Stimulated activated CD4-positive, alpha-beta T cell treated with anti-CD3 and anti-CD28 coated beads, Interleukin-1b, Interleukin-23, amount 100 ng/mL, for 24 hours (primary cell): Measurements from ENCODE around the gene RALGPS2.

Experiments
- DNase-seq, 4 experiments: peaks; one replicate each; pipeline ENCODE4 v3.0.0-alpha.2; 2020; ENCODE audit warnings: low read depth in 4 of 4, low spot score in 1 of 4

RALGPS2 gene, protein sequence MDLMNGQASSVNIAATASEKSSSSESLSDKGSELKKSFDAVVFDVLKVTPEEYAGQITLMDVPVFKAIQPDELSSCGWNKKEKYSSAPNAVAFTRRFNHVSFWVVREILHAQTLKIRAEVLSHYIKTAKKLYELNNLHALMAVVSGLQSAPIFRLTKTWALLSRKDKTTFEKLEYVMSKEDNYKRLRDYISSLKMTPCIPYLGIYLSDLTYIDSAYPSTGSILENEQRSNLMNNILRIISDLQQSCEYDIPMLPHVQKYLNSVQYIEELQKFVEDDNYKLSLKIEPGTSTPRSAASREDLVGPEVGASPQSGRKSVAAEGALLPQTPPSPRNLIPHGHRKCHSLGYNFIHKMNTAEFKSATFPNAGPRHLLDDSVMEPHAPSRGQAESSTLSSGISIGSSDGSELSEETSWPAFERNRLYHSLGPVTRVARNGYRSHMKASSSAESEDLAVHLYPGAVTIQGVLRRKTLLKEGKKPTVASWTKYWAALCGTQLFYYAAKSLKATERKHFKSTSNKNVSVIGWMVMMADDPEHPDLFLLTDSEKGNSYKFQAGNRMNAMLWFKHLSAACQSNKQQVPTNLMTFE

DNA sequence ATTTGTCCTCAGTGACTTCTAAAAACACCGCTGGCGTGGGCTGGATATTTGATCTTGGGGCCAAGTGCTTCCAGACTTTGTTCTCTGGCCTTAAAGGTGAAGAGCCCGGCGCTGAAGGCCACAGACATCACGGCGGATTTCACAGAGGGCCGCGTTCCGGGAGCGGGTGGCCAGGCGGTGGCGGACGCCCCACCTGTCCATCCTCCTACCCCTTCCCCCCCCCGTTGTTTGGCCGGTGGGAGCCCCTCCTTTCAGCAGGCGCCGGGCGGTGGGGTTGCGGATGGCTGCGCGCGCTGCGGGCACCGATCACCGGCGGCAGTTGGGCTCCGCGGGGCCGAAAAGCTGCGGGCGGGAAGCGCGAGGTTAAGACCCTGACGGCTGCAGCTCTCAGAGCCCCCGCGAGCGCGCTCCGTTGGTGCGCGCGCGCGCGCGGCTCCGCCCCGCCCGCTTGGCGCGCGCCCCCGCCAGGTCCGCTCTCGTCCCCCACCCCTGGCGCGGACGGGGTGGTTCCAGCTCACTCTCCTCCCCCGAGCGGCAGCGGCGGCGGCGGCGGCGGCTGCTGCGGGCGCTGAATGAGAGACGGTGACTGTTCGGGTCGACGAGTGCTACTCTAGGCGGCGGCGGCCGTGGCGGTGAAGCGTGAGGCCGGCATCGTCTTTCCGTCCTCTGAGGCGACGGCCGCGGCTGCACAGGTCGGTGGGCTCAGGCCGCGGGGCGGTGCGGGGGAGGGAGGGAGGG lies at the start of gene RALGPS2:
TSS of gene RALGPS2 (plus strand) at position 517 of the 738 bp plus-strand sequence. CDS start 51,521 bp downstream, outside the sequence.
- peak in 3 of 4 experiments; percentile 25 to 53 (median 50) for DNase-seq

GRCh38 chr1:178679237-178679636 lies 45.8 kb upstream of the RALGPS2 start:
- DNase-seq: no peak

GRCh38 chr1:178682429-178682828 lies 42.6 kb upstream of the RALGPS2 start:
- no peak for DNase-seq

- DNase-seq: no peak
Measured at GRCh38 chr1:178682886-178683285, 42.2 kb upstream of the RALGPS2 start.

DNA sequence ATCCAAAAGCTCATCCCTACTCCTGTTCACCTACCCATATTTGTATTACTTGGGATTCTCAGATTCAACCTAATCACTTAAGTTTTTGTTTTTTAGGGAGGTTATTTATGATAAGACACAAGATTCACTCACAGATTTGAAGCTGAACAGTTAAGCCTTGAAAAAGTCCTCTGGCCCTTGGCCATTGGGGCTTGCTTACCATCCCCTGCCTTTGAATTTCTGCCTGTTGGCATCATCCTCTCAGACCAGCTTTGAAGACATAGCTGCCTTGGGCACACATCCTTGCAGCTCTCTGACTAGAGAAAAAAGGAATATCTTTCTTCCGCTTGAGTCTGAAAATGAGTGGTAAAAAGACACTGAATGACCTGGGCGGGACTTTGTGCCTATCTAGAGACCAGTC lies 41.8 kb upstream of the RALGPS2 start:
- no peak for DNase-seq

GRCh38 chr1:178684111-178684510 lies 40.9 kb upstream of the RALGPS2 start:
- no peak for DNase-seq

DNA sequence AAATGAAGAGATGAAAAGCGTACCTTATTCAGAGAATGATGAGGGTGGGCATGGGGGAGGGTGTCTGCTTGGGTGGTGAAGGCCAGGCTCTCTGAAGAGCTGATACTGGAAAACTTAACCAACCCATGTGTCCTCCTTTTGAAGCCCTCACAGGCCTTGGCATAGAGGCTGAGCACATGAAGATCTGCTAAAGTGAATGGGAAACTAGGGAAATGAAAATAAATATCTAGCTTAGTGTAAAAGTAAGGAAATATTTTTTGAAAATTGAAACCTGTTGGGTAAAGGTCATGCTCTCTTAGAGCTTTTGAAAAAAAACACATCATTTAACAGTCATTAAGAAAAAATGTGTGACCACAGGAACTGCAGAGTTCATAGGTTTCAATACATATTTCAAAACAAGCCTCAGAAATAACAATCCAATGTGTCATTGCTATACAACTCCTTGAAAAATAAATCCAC lies 40.5 kb upstream of the RALGPS2 start:
- no peak for DNase-seq

- no peak for DNase-seq
Measured at GRCh38 chr1:178686407-178686806, 38.6 kb upstream of the RALGPS2 start.

GRCh38 chr1:178688244-178688643 lies 36.8 kb upstream of the RALGPS2 start:
- no peak for DNase-seq

DNA sequence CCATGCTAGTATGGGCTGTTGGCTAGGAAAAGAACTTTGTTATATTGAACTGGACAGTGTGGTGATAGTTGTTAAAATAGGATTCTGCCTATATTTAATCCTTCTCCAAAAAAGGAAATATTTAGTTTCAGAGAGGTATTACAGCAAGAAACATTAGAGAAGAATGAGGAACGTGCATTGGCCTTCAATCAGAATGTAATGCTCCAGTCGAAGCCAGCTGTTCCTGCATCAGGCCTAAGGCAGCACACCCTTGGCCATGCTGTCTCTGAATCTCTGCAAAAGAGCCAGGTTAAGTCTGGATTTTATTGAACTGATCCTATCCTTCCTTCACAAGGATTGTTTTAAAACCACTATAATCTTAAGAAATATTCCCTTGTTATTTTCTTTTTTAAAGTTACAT lies 35.3 kb upstream of the RALGPS2 start:
- DNase-seq: no peak

DNA sequence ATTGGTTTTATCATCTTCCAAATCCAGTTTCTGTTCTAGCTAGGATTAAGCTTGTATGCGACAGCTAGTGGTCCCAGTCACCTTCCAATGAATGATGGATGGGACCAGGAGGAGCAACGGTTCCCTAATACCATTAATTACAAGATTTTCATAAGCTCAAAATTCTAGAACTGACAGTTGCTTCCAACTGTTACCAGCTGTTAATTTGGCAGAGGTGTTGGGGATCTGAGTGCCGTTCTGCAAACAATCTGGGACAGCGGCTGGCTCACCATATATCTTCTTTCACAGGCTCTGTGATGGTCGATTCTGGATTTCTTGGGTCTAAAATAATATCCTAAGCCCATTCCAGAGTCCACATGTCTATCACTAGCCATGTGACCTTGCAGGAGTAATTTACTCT lies 34.5 kb upstream of the RALGPS2 start:
- no peak for DNase-seq

DNA sequence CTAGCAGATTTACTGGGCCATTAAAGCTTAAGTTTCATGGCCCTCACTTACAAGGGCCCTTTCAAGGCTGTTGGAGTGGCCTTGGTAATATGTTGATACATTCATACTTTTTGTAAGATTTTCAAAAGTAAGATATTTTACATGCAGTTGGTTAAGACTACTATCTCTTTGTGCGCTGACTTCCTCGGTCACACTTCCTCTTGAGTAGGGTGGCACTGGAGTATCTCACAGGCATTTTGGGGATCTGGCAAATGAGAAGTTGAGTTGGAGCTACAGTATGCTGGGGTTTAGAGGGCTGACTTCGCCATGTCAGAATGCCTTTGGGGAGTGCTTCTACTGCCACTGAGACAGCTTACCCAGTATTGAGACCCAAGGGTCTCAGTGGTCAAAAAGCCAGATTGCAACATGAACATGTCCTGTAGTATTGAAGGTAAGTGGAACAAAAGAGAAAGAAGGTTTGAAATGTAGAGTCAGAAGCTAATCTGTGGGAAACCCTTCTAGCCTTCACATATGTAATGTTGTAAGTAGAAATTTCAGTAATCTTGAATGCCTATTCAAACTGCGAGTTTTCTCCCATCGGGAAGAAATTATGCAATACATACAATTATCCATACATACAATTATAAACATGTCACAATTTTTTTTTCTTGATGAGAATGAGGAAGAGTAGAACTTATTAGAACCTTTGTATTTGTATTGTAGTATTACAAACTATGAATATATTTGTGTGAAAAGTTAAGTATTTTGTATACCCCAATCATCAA lies 32.3 kb upstream of the RALGPS2 start:
- no peak for DNase-seq

DNA sequence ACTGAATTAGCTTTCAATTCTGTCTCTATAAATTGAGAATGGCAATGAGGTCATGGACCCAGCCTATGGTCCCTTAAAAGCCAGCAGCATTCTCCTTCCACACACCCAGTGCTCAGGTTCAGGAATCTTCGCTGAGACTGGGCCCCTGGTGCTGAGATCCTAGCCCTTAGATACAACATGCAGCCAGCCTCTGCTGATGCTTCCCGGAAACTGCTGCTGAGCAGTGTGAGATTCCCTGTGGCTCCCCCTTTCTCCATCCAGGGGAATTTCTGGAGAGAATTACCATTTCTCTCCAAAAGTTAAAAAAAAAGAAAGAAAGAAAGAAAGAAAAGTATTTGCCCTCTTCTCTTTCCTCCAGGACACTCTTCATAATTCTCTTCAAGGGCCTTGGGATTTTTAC lies 31.7 kb upstream of the RALGPS2 start:
- DNase-seq: no peak

- DNase-seq: no peak
Measured at GRCh38 chr1:178694923-178695525, 30.0 kb upstream of the RALGPS2 start.

GRCh38 chr1:178702146-178702545 lies 22.9 kb upstream of the RALGPS2 start:
- DNase-seq: no peak

DNA sequence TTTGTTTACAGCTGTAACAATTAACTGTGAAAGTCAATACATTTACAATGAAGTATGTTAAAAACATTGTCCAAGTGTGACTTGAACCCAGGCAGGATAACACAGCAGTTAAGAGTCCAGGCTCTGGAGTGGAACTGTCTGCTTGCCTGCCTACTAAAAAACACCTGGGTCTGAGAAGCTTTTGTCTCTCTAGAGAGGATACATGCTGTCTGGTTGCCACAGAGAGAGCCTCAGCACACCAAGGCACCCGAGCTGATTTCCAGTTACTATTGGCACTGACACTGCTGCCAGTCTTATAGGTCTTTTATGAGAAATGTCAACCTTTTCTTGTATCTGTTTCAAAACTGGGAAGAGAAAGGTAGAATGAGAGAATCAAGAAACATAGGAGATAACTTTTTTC lies 20.2 kb upstream of the RALGPS2 start:
- no peak for DNase-seq

GRCh38 chr1:178706432-178706831 lies 18.6 kb upstream of the RALGPS2 start:
- DNase-seq: no peak

DNA sequence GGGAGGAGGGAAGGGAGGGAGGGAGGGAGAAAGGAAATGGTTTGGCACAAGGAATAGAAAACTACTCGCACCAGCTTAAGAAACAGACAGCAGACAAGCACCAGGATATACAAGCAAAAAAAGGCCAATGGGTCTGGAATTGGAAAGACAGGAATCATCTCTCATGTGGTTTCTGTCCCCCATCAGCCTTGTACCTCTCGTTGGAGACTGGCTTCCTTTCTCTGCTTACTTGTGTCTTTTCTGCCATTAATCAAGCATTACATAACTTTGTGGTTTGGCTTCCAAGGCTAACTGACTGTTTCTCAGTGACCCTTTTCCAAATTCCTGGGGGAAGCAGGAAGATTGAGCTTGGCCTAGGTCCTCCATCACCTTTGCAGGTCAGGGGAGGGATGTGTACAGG lies 11.8 kb upstream of the RALGPS2 start:
- DNase-seq: no peak

- no peak for DNase-seq
Measured at GRCh38 chr1:178714453-178714852, 10.6 kb upstream of the RALGPS2 start.

- DNase-seq: no peak
Measured at GRCh38 chr1:178716111-178716510, 8.9 kb upstream of the RALGPS2 start.

GRCh38 chr1:178718520-178718919 lies 6.5 kb upstream of the RALGPS2 start:
- no peak for DNase-seq
